GM23338 (cell line): ENCODE results near the gene SNRPB2. TPM values are rescaled to one million over a fixed set of nuclear protein-coding genes. Genes with fewer than 3 reads are reported as not detected.

Experiments used
- ATAC-seq: fragments of 200-7000 bp; cut with Tn5 transposase; 3 replicates; pipeline ENCODE4 v1.9.1; 2020
- DNase-seq: peaks from one replicate; pipeline ENCODE4 v3.0.0-alpha.2; 2015; ENCODE audit warnings: low spot score
- H2AFZ ChIP-seq: fragments of 200-600 bp; sonication (generic); 2 replicates; pipeline ENCODE4 v1.8.0; 2016; ENCODE audit warnings: antibody characterized with exemption, mild to moderate bottlenecking, moderate library complexity
- H3F3A ChIP-seq: fragments of 200-600 bp; sonication (generic); replicated peaks from 2 replicates; pipeline ENCODE4 v1.8.0; 2017; ENCODE audit warnings: antibody characterized with exemption, mixed run types, low read depth
- H3K27ac ChIP-seq: fragments of 200-600 bp; sonication (generic); 2 replicates; pipeline ENCODE4 v1.6.1; 2016; ENCODE audit warnings: low read depth
- H3K27me3 ChIP-seq: fragments of 200-600 bp; sonication (generic); 2 replicates; pipeline ENCODE4 v1.8.0; 2016; ENCODE audit warnings: mild to moderate bottlenecking, mixed run types, moderate library complexity; ENCODE audit not compliant: insufficient read depth
- H3K36me3 ChIP-seq: fragments of 200-600 bp; sonication (generic); 2 replicates; pipeline ENCODE4 v1.8.0; 2016; ENCODE audit warnings: mild to moderate bottlenecking; ENCODE audit not compliant: insufficient read depth
- H3K4me1 ChIP-seq: fragments of 200-600 bp; sonication (generic); 2 replicates; pipeline ENCODE4 v1.8.0; 2016; ENCODE audit warnings: mild to moderate bottlenecking, moderate library complexity; ENCODE audit not compliant: insufficient read depth
- H3K4me2 ChIP-seq: fragments of 200-600 bp; sonication (generic); 2 replicates; pipeline ENCODE4 v1.7.1; 2017; ENCODE audit warnings: mixed run types
- H3K4me3 ChIP-seq: fragments of 200-600 bp; sonication (generic); 2 replicates; pipeline ENCODE4 v1.6.1; 2016; ENCODE audit warnings: mixed run types
- H3K79me2 ChIP-seq: fragments of 200-600 bp; sonication (generic); replicated peaks from 2 replicates; pipeline ENCODE4 v1.8.0; 2017; ENCODE audit warnings: mild to moderate bottlenecking; ENCODE audit not compliant: insufficient read depth
- H3K9me2 ChIP-seq: fragments of 200-600 bp; sonication (generic); 2 replicates; pipeline ENCODE4 v1.8.0; 2017; ENCODE audit not compliant: insufficient read depth
- H4K20me1 ChIP-seq: fragments of 200-600 bp; sonication (generic); replicated peaks from 2 replicates; pipeline ENCODE4 v1.8.0; 2017; ENCODE audit warnings: mild to moderate bottlenecking; ENCODE audit not compliant: insufficient read depth
- H3K27ac Mint-ChIP-seq: 2 replicates; pipeline ENCODE4 v1.8.0; 2020; ENCODE audit warnings: inconsistent platforms, mild to moderate bottlenecking, moderate library complexity, mixed read lengths
- H3K27me3 Mint-ChIP-seq: 3 replicates; pipeline ENCODE4 v1.8.0; 2022; ENCODE audit warnings: low read depth, mild to moderate bottlenecking, moderate library complexity, mixed read lengths, inconsistent platforms; ENCODE audit not compliant: insufficient read depth, poor library complexity
- H3K36me3 Mint-ChIP-seq: 3 replicates; pipeline ENCODE4 v1.8.0; 2021; ENCODE audit warnings: low read depth, mild to moderate bottlenecking, inconsistent platforms, moderate library complexity, mixed read lengths
- H3K4me1 Mint-ChIP-seq: 3 replicates; pipeline ENCODE4 v1.8.0; 2020; ENCODE audit warnings: mild to moderate bottlenecking, inconsistent platforms, mixed read lengths
- H3K4me3 Mint-ChIP-seq: 3 replicates; pipeline ENCODE4 v1.8.0; 2021; ENCODE audit warnings: moderate library complexity, mild to moderate bottlenecking, inconsistent platforms, mixed read lengths
- H3K9me3 Mint-ChIP-seq: 3 replicates; pipeline ENCODE4 v1.8.0; 2020; ENCODE audit warnings: moderate library complexity, mild to moderate bottlenecking, inconsistent platforms, mixed read lengths
- CREB1 ChIP-seq: fragments of 250-450 bp; sonication (Bioruptor Pico); IDR thresholded peaks from 2 replicates; pipeline ENCODE4 v1.5.0; 2020; ENCODE audit warnings: low read depth, mild to moderate bottlenecking, moderate library complexity
- CTCF ChIP-seq, 2 experiments: fragments of 200-600 bp in 1 of 2; sonication (generic) in 1 of 2; conservative IDR thresholded peaks; 2 replicates each; pipeline versions ENCODE4 v1.5.1 to v1.6.1; 2016 to 2017; ENCODE audit warnings: antibody characterized with exemption in 2 of 2, low read depth in 2 of 2, mild to moderate bottlenecking in 2 of 2, moderate library complexity in 1 of 2
- ETS1 ChIP-seq: IDR thresholded peaks from 2 replicates; pipeline ENCODE4 v1.6.1; 2016; ENCODE audit warnings: antibody characterized with exemption
- EZH2 ChIP-seq: fragments of 200-600 bp; sonication (generic); IDR thresholded peaks from one replicate; pipeline ENCODE4 v1.8.0; 2017; ENCODE audit warnings: antibody characterized with exemption, mild to moderate bottlenecking, low read depth; ENCODE audit not compliant: unreplicated experiment
- EZH2phosphoT487 ChIP-seq: fragments of 200-600 bp; sonication (generic); IDR thresholded peaks from one replicate; pipeline ENCODE4 v1.8.1; 2018; ENCODE audit warnings: antibody characterized with exemption; ENCODE audit not compliant: unreplicated experiment
- JUNB ChIP-seq: IDR thresholded peaks from one replicate; pipeline ENCODE4 v1.6.1; 2016; ENCODE audit warnings: antibody characterized with exemption; ENCODE audit not compliant: unreplicated experiment
- NANOG ChIP-seq: IDR thresholded peaks from 2 replicates; pipeline ENCODE4 v1.6.1; 2016; ENCODE audit warnings: antibody characterized with exemption, borderline replicate concordance
- POLR2AphosphoS5 ChIP-seq: IDR thresholded peaks from 2 replicates; pipeline ENCODE4 v1.6.1; 2016; ENCODE audit warnings: antibody characterized with exemption, low read depth
- REST ChIP-seq: IDR thresholded peaks from one replicate; pipeline ENCODE4 v1.6.1; 2018; ENCODE audit warnings: antibody characterized with exemption; ENCODE audit not compliant: unreplicated experiment
- STAT1 ChIP-seq: IDR thresholded peaks from one replicate; pipeline ENCODE4 v1.6.1; 2016; ENCODE audit warnings: antibody characterized with exemption; ENCODE audit not compliant: unreplicated experiment
- ZNF114 ChIP-seq: fragments of 250-450 bp; sonication (Bioruptor Pico); IDR thresholded peaks from 2 replicates; pipeline ENCODE4 v1.5.0; 2020; ENCODE audit warnings: mild to moderate bottlenecking, moderate library complexity
- ZNF331 ChIP-seq: fragments of 250-450 bp; sonication (Bioruptor Pico); IDR thresholded peaks from 2 replicates; pipeline ENCODE4 v1.5.0; 2020; ENCODE audit warnings: low read depth, mild to moderate bottlenecking, moderate library complexity
- ZNF462 ChIP-seq: fragments of 250-450 bp; sonication (Bioruptor Pico); IDR thresholded peaks from 2 replicates; pipeline ENCODE4 v1.5.0; 2020; ENCODE audit warnings: mild to moderate bottlenecking, moderate library complexity
- polyA plus RNA-seq: library from polyadenylated mRNA; unstranded; fragments of >200 nt; fragmentation: Nextera tagmentation; extraction: Ambion mirVana; gene quantifications from 2 replicates; pipeline ENCODE4 v1.2.1, GENCODE V29; 2016
- total RNA-seq: library from RNA; depleted of rRNA; stranded (reverse); fragments of >200 nt; shearing (Covaris generic); gene quantifications from 2 replicates; pipeline ENCODE4 v1.2.3, GENCODE V29; 2014

The SNRPB2 gene
- total and polyA plus RNA-seq, 2 experiments from 2014 or later = 94.9 to 377 TPM

- H2AFZ ChIP-seq = no peak overlapping the region
- H3K9me2 ChIP-seq = no peaks in the 10 kb centered on the region
- DNase-seq (no peak), ATAC-seq (no peak)
- no peaks in the 10 kb centered on the region for H4K20me1 ChIP-seq
- TF ChIP-seq ZNF114 (CRISPR knock-in tag) = no peak
- no peak for TF ChIP-seq JUNB
- no peak for TF ChIP-seq ETS1
- TF ChIP-seq EZH2phosphoT487 = no peak
- no peak for TF ChIP-seq POLR2AphosphoS5
- no peak for TF ChIP-seq REST
- TF ChIP-seq ZNF462 (CRISPR knock-in tag) = no peak
- TF ChIP-seq CREB1 (CRISPR knock-in tag) = no peak
- no peak for TF ChIP-seq NANOG
- TF ChIP-seq STAT1 = no peak
- TF ChIP-seq CTCF (conservative IDR thresholded peaks at IDR 0.05; ENCODE audit: low read depth in 2 of 2) = no peak
- no peak for TF ChIP-seq ZNF331 (CRISPR knock-in tag)
- TF ChIP-seq EZH2 = no peak
- no peaks in the 10 kb centered on the region for H3K27me3 ChIP-seq
- Mint-ChIP-seq H3K36me3 (no peaks in the 10 kb centered on the region), H3K4me1 (no peaks in the 10 kb centered on the region), H3K9me3 (no peaks in the 10 kb centered on the region), H3K4me3 (no peak overlapping the region), H3K27me3 (no peaks in the 10 kb centered on the region), H3K27ac (no peak overlapping the region)
- H3K36me3 ChIP-seq = no peaks in the 10 kb centered on the region
- no peaks in the 10 kb centered on the region for H3K4me1 ChIP-seq
- no peaks in the 10 kb centered on the region for H3F3A ChIP-seq
- H3K79me2 ChIP-seq = no peaks in the 10 kb centered on the region
- H3K4me3 ChIP-seq = no peak overlapping the region
- H3K27ac ChIP-seq = no peak overlapping the region
- H3K4me2 ChIP-seq = no peak overlapping the region
These were observed 35.7 kb upstream of the SNRPB2 start for GRCh38 chr20:16694161-16694560.
